Activated B cell treated with CpG ODN at 0.5 μM for 24 hours (primary cell): ENCODE measurements around the gene GGCT. TPM values are rescaled to one million over a fixed set of nuclear protein-coding genes. Genes with fewer than 3 reads are reported as not detected.

Source experiments
- ATAC-seq: fragments of 200-7000 bp; cut with Tn5 transposase; one replicate; pipeline ENCODE4 v1.10.0; 2021; ENCODE audit warnings: low read depth, mild to moderate bottlenecking, moderate library complexity
- CTCF ChIA-PET: fragments of 350-600 bp; sonication (Branson Sonifier 250); formaldehyde crosslinking; loops from one replicate; lab custom pipeline; 2021; ENCODE audit warnings: antibody characterized with exemption; lab: Charles Lee
- POLR2A ChIA-PET: fragments of 350-600 bp; sonication (Branson Sonifier 250); formaldehyde crosslinking; loops from one replicate; lab custom pipeline; 2021; ENCODE audit warnings: antibody characterized with exemption; lab: Charles Lee
- DNase-seq: peaks from one replicate; pipeline ENCODE4 v3.0.0; 2022
- H3K27ac Mint-ChIP-seq: one replicate; pipeline ENCODE4 v1.8.0; 2020; ENCODE audit warnings: mixed read lengths
- H3K27me3 Mint-ChIP-seq: one replicate; pipeline ENCODE4 v1.8.0; 2021; ENCODE audit warnings: mixed read lengths
- H3K36me3 Mint-ChIP-seq: one replicate; pipeline ENCODE4 v1.8.0; 2021; ENCODE audit warnings: low read depth, mixed read lengths
- H3K4me1 Mint-ChIP-seq: one replicate; pipeline ENCODE4 v1.8.0; 2021; ENCODE audit warnings: mixed read lengths
- H3K4me3 Mint-ChIP-seq: one replicate; pipeline ENCODE4 v1.8.0; 2020; ENCODE audit warnings: mild to moderate bottlenecking, mixed read lengths
- H3K9me3 Mint-ChIP-seq: one replicate; pipeline ENCODE4 v1.8.0; 2020; ENCODE audit warnings: mixed read lengths
- CTCF ChIP-seq: fragments of 200-600 bp; IDR thresholded peaks from one replicate; pipeline ENCODE4 v1.8.0; 2022; ENCODE audit warnings: antibody characterized with exemption, mild to moderate bottlenecking
- intact Hi-C: fragments of 100-400 bp; cut with micrococcal nuclease; formaldehyde crosslinking; loops from one replicate; pipeline ENCODE4 v1.15.1; 2024
- total RNA-seq: library from RNA; stranded (reverse); gene quantifications from 2 replicates; pipeline ENCODE4 v1.2.3, GENCODE V29; 2022

Gene GGCT
- total RNA-seq, 1 donor from 2014 or later, result 24.4 TPM

- intact Hi-C loops, result loop anchor here (5.0 kb wide), 1 partner anchor 233 kb away; no protein-coding TSS in a partner anchor
- Mint-ChIP-seq H3K4me1 (peaks cover 40% of the 10 kb centered on the region), H3K4me3 (no peak overlapping the region), H3K27me3 (no peaks in the 10 kb centered on the region), H3K27ac (no peak overlapping the region), H3K36me3 (peaks cover 42% of the 10 kb centered on the region), H3K9me3 (no peaks in the 10 kb centered on the region)
- no peak for TF ChIP-seq CTCF
- ChIA-PET POLR2A (interaction anchor here (1.5 kb wide), 1 partner anchor 18 kb away, joined by 5 read pairs; the partner anchor contains the start of gene NOD1), CTCF (interaction anchor here (1.1 kb wide), 1 partner anchor 19 kb away, joined by 3 read pairs; the partner anchor contains the start of gene NOD1)
- ATAC-seq (no peak), DNase-seq (no peak)
Measured at GRCh38 chr7:30460246-30460633, 44.4 kb downstream of the GGCT start.

GRCh38 chr7:30459591-30460245 is 44.9 kb downstream of the GGCT start:
- H3K4me1 Mint-ChIP-seq, result peaks cover 35% of the 10 kb centered on the region
- H3K9me3 Mint-ChIP-seq, result no peaks in the 10 kb centered on the region
- DNase-seq (no peak), ATAC-seq (no peak)
- ChIA-PET CTCF (interaction anchor here (1.1 kb wide), 1 partner anchor 19 kb away, joined by 3 read pairs; the partner anchor contains the start of gene NOD1), POLR2A (interaction anchor here (1.5 kb wide), 1 partner anchor 19 kb away, joined by 5 read pairs; the partner anchor contains the start of gene NOD1)
- H3K36me3 Mint-ChIP-seq, result peaks cover 46% of the 10 kb centered on the region
- no peak for TF ChIP-seq CTCF
- H3K27ac Mint-ChIP-seq, result no peak overlapping the region
- H3K4me3 Mint-ChIP-seq, result no peak overlapping the region
- no peaks in the 10 kb centered on the region for H3K27me3 Mint-ChIP-seq
- intact Hi-C loops, result loop anchor here (5.0 kb wide), 1 partner anchor 232 kb away; no protein-coding TSS in a partner anchor

- Mint-ChIP-seq H3K27me3 (no peaks in the 10 kb centered on the region), H3K4me3 (no peak overlapping the region), H3K9me3 (no peaks in the 10 kb centered on the region), H3K4me1 (peaks cover 21% of the 10 kb centered on the region), H3K36me3 (peaks cover 58% of the 10 kb centered on the region), H3K27ac (no peak overlapping the region)
- intact Hi-C loops, result no loop called here
- CTCF ChIA-PET, result no interaction called here
- no peak for ATAC-seq
- no peak for TF ChIP-seq CTCF
- POLR2A ChIA-PET, result no interaction called here
- no peak for DNase-seq
Measured at GRCh38 chr7:30458311-30458710, 46.3 kb downstream of the GGCT start.

- DNase-seq (no peak), ATAC-seq (no peak)
- no peak for TF ChIP-seq CTCF
- no peak overlapping the region for H3K4me3 Mint-ChIP-seq
- no peak overlapping the region for H3K27ac Mint-ChIP-seq
- ChIA-PET POLR2A (interaction anchor here (1.1 kb wide), 1 partner anchor 12 kb away, joined by 3 read pairs; no protein-coding TSS in a partner anchor), CTCF (interaction anchor here (1.0 kb wide), 1 partner anchor 8 kb away, joined by 3 read pairs; no protein-coding TSS in a partner anchor)
- H3K9me3 Mint-ChIP-seq, result no peaks in the 10 kb centered on the region
- H3K4me1 Mint-ChIP-seq, result no peaks in the 10 kb centered on the region
- intact Hi-C loops, result no loop called here
- H3K36me3 Mint-ChIP-seq, result peaks cover 75% of the 10 kb centered on the region
- no peaks in the 10 kb centered on the region for H3K27me3 Mint-ChIP-seq
Measured at GRCh38 chr7:30453921-30454320, 50.7 kb downstream of the GGCT start.

GRCh38 chr7:30453016-30453415 is 51.6 kb downstream of the GGCT start:
- Mint-ChIP-seq H3K4me1 (no peaks in the 10 kb centered on the region), H3K4me3 (no peak overlapping the region), H3K27me3 (no peaks in the 10 kb centered on the region), H3K27ac (no peak overlapping the region), H3K36me3 (peaks cover 74% of the 10 kb centered on the region), H3K9me3 (no peaks in the 10 kb centered on the region)
- ChIA-PET POLR2A (no interaction called here), CTCF (interaction anchor here (1.1 kb wide), 1 partner anchor 177 kb away, joined by 3 read pairs; no protein-coding TSS in a partner anchor)
- TF ChIP-seq CTCF, result no peak
- DNase-seq (no peak), ATAC-seq (no peak)
- intact Hi-C loops, result no loop called here
